HepG2 (cell line): ENCODE results near the gene GPR158. TPM values are rescaled to one million over a fixed set of nuclear protein-coding genes. Genes with fewer than 3 reads are reported as not detected.

Experiments used
- ARNT ChIP-seq: fragments of 450-650 bp; IDR thresholded peaks from 2 replicates; pipeline ENCODE4 v1.6.1; 2017
- E2F1 ChIP-seq: sonication (generic); formaldehyde crosslinking; IDR thresholded peaks from 2 replicates; pipeline ENCODE4 v1.5.0; 2020; ENCODE audit warnings: missing genetic modification reagents
- FOSL2 ChIP-seq: sonication (generic); formaldehyde crosslinking; IDR thresholded peaks from 2 replicates; pipeline ENCODE4 v1.4.0; 2020; ENCODE audit warnings: missing genetic modification reagents
- GZF1 ChIP-seq: sonication (generic); formaldehyde crosslinking; IDR thresholded peaks from 2 replicates; pipeline ENCODE4 v1.5.1; 2020; ENCODE audit warnings: mild to moderate bottlenecking, missing genetic modification reagents
- HBP1 ChIP-seq: IDR thresholded peaks from 2 replicates; pipeline ENCODE4 v1.6.1; 2016; ENCODE audit warnings: low read depth, control low read depth
- ISX ChIP-seq: sonication (generic); formaldehyde crosslinking; conservative IDR thresholded peaks from 2 replicates; pipeline ENCODE4 v1.5.0; 2020; ENCODE audit warnings: missing genetic modification reagents
- JUNB ChIP-seq: sonication (generic); formaldehyde crosslinking; IDR thresholded peaks from 2 replicates; pipeline ENCODE4 v1.8.0; 2022; ENCODE audit warnings: missing genetic modification reagents, mild to moderate bottlenecking, borderline replicate concordance
- PAX8 ChIP-seq: sonication (generic); formaldehyde crosslinking; IDR thresholded peaks from 2 replicates; pipeline ENCODE4 v1.8.0; 2022; ENCODE audit warnings: mild to moderate bottlenecking, missing genetic modification reagents, borderline replicate concordance
- PBX3 ChIP-seq: sonication (generic); formaldehyde crosslinking; IDR thresholded peaks from 2 replicates; pipeline ENCODE4 v1.8.1; 2023; ENCODE audit warnings: missing genetic modification reagents, inconsistent platforms, borderline replicate concordance
- RFX1 ChIP-seq: fragments of 450-650 bp; IDR thresholded peaks from 2 replicates; pipeline ENCODE4 v1.6.1; 2017
- RFX3 ChIP-seq: IDR thresholded peaks from 2 replicates; pipeline ENCODE4 v1.6.1; 2016; ENCODE audit warnings: missing biosample characterization, missing genetic modification reagents
- SP140L ChIP-seq: sonication (generic); formaldehyde crosslinking; IDR thresholded peaks from 2 replicates; pipeline ENCODE4 v1.4.0; 2020; ENCODE audit warnings: missing genetic modification reagents, borderline replicate concordance
- YEATS2 ChIP-seq: sonication (generic); formaldehyde crosslinking; IDR thresholded peaks from 2 replicates; pipeline ENCODE4 v1.4.0; 2020; ENCODE audit warnings: missing genetic modification reagents, borderline replicate concordance
- ZFYVE20 ChIP-seq: sonication (generic); formaldehyde crosslinking; IDR thresholded peaks from 2 replicates; pipeline ENCODE4 v1.8.0; 2023; ENCODE audit warnings: low read depth, mild to moderate bottlenecking, moderate library complexity, missing genetic modification reagents, borderline replicate concordance
- ZKSCAN8 ChIP-seq: IDR thresholded peaks from 2 replicates; pipeline ENCODE4 v1.6.1; 2016; ENCODE audit warnings: borderline replicate concordance, missing genetic modification reagents, missing compliant biosample characterization
- ZNF678 ChIP-seq: sonication (generic); formaldehyde crosslinking; IDR thresholded peaks from 2 replicates; pipeline ENCODE4 v1.4.0; 2020; ENCODE audit warnings: mild to moderate bottlenecking, missing genetic modification reagents
- ZNF703 ChIP-seq: sonication (generic); formaldehyde crosslinking; IDR thresholded peaks from 2 replicates; pipeline ENCODE4 v1.5.1; 2020; ENCODE audit warnings: missing genetic modification reagents, mild to moderate bottlenecking, moderate library complexity, borderline replicate concordance
- ZNF749 ChIP-seq: sonication (generic); formaldehyde crosslinking; IDR thresholded peaks from 2 replicates; pipeline ENCODE4 v1.8.0; 2022; ENCODE audit warnings: mild to moderate bottlenecking, missing genetic modification reagents, moderate library complexity, borderline replicate concordance
- ZNF75D ChIP-seq: sonication (generic); formaldehyde crosslinking; IDR thresholded peaks from 2 replicates; pipeline ENCODE4 v1.8.1; 2023; ENCODE audit warnings: missing genetic modification reagents, mild to moderate bottlenecking, borderline replicate concordance
- ZSCAN12 ChIP-seq: sonication (generic); formaldehyde crosslinking; IDR thresholded peaks from 2 replicates; pipeline ENCODE4 v1.9.0; 2021; ENCODE audit warnings: mild to moderate bottlenecking, missing genetic modification reagents
- ZSCAN20 ChIP-seq: sonication (generic); formaldehyde crosslinking; IDR thresholded peaks from 2 replicates; pipeline ENCODE4 v1.4.0; 2020; ENCODE audit warnings: missing genetic modification reagents, mild to moderate bottlenecking, borderline replicate concordance
- polyA plus RNA-seq, 8 experiments: library from polyadenylated mRNA; depleted of rRNA in 3 of 8; stranded (reverse) in 7 of 8; unstranded in 1 of 8; fragments of >200 nt; fragmentation: Illumina TruSeq in 4 of 8; extraction: Trizol in 4 of 8; gene quantifications; 2 replicates each; pipeline versions ENCODE4 v1.2.1 to v1.2.3, GENCODE V29; 2011 to 2016; ENCODE audit warnings: low read depth in 4 of 8, missing spikeins in 1 of 8, mixed read lengths in 1 of 8; ENCODE audit not compliant: insufficient read depth in 1 of 8
- total RNA-seq, 5 experiments: library from RNA; depleted of rRNA; stranded (reverse); fragments of >200 nt; fragmentation: Illumina TruSeq; extraction: Trizol; gene quantifications; 2 replicates each; pipeline ENCODE4 v1.2.3, GENCODE V29; 2016; ENCODE audit warnings: low read depth in 1 of 5
- TF ChIP-seq, protein P1 (sequence below): sonication (generic); formaldehyde crosslinking; IDR thresholded peaks from 2 replicates; pipeline ENCODE4 v1.4.0; 2020; ENCODE audit warnings: missing genetic modification reagents, borderline replicate concordance

Gene GPR158
- total and polyA plus RNA-seq, 2 of the 13 experiments (the other 11 are each of a cell fraction or from before 2014, with no cell fraction given) = not detected

DNA sequence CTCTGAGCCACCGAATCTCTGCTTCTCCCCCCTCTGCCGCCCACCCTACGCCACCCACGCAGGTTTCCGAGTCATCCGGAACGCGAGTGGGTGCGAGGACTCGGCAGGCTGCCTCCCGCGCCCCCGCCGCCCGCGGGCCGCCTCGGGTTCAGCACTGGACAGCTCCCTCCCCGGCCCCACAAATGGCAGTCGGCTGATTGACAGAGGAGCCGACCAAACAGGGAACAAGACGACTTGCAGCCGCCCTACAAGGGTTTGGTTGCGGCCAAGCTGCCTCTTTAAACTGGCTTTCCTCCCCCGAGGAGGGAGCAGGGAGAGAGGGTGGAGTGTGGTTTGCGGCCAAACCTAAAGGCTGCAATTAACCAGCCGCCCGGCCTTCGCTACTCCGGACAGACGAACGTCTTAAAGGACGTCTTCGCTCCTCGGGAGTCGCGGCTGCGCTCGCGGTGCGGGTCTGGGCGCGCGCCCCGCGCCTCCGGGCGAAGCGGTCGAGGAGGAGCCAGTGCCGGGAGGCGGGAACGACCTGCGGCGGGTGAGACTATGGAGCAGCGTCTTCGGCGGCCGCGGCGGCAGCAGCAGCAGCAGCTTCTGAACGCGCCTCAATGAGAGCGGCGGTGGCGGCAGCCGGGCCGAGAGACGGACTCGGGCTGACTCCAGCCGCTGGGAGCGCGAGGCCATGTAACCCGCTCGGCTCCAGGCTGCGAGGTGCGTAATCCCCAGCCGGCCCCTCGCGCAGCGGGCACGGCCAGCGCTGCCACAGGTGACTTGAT lies at the start of gene GPR158 (continued):
- TF ChIP-seq PBX3 (CRISPR knock-in tag) = peak; percentile 89; the same call in 1 of the 2 replicates
- TF ChIP-seq YEATS2 (CRISPR knock-in tag) = peak; percentile 24; the same call in 1 of the 2 replicates
- no peak; the same call in 1 of the 2 replicates for TF ChIP-seq RFX3 (CRISPR knock-in tag)
- peak; percentile 66; the same call in 1 of the 2 replicates for TF ChIP-seq PAX8 (CRISPR knock-in tag)
- no peak for TF ChIP-seq RFX1
- TF ChIP-seq E2F1 = no peak
- 0 out of 2 replicates have a peak, but pooled peaks have one; percentile 51 for TF ChIP-seq ZNF75D (CRISPR knock-in tag)
- TF ChIP-seq ISX (CRISPR knock-in tag) = 0 out of 2 replicates have a peak, but pooled peaks have one; percentile 34
- TF ChIP-seq GZF1 (CRISPR knock-in tag) = 0 out of 2 replicates have a peak, but pooled peaks have one; percentile 45
- TF ChIP-seq HBP1 (CRISPR knock-in tag) = 0 out of 2 replicates have a peak, but pooled peaks have one; percentile 64
- TF ChIP-seq ZKSCAN8 (CRISPR knock-in tag) = 0 out of 2 replicates have a peak, but pooled peaks have one; percentile 35
- TF ChIP-seq, protein P1, sequence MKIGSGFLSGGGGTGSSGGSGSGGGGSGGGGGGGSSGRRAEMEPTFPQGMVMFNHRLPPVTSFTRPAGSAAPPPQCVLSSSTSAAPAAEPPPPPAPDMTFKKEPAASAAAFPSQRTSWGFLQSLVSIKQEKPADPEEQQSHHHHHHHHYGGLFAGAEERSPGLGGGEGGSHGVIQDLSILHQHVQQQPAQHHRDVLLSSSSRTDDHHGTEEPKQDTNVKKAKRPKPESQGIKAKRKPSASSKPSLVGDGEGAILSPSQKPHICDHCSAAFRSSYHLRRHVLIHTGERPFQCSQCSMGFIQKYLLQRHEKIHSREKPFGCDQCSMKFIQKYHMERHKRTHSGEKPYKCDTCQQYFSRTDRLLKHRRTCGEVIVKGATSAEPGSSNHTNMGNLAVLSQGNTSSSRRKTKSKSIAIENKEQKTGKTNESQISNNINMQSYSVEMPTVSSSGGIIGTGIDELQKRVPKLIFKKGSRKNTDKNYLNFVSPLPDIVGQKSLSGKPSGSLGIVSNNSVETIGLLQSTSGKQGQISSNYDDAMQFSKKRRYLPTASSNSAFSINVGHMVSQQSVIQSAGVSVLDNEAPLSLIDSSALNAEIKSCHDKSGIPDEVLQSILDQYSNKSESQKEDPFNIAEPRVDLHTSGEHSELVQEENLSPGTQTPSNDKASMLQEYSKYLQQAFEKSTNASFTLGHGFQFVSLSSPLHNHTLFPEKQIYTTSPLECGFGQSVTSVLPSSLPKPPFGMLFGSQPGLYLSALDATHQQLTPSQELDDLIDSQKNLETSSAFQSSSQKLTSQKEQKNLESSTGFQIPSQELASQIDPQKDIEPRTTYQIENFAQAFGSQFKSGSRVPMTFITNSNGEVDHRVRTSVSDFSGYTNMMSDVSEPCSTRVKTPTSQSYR (CRISPR knock-in tag) = no peak; the same call in 1 of the 2 replicates
- TF ChIP-seq FOSL2 (CRISPR knock-in tag) = 0 out of 2 replicates have a peak, but pooled peaks have one; percentile 25
- no peak for TF ChIP-seq ZNF703 (CRISPR knock-in tag)
- TF ChIP-seq ARNT = no peak
- peak; percentile 75; the same call in 1 of the 2 replicates for TF ChIP-seq ZSCAN12 (CRISPR knock-in tag)
- peak; percentile 84 for TF ChIP-seq ZNF749 (CRISPR knock-in tag)
- TF ChIP-seq ZNF678 (CRISPR knock-in tag) = 0 out of 2 replicates have a peak, but pooled peaks have one; percentile 56
- TF ChIP-seq JUNB (CRISPR knock-in tag) = peak; percentile 54; the same call in 1 of the 2 replicates
- peak; percentile 42; the same call in 1 of the 2 replicates for TF ChIP-seq ZSCAN20 (CRISPR knock-in tag)
- peak; percentile 40; the same call in 1 of the 2 replicates for TF ChIP-seq SP140L
- peak; percentile 90 for TF ChIP-seq ZFYVE20 (CRISPR knock-in tag)
